ENCODE data around the gene NOL3. TPM values are rescaled to one million over a fixed set of nuclear protein-coding genes. Genes with fewer than 3 reads are reported as not detected.
A peak's percentile ranks its signal among the peaks of the same experiment; 100 is the strongest.

NOL3 gene
- total and polyA plus RNA-seq, 2 of the 13 experiments (the other 11 are each of a cell fraction or from before 2014, with no cell fraction given): 5.7 to 20.5 TPM

DNA sequence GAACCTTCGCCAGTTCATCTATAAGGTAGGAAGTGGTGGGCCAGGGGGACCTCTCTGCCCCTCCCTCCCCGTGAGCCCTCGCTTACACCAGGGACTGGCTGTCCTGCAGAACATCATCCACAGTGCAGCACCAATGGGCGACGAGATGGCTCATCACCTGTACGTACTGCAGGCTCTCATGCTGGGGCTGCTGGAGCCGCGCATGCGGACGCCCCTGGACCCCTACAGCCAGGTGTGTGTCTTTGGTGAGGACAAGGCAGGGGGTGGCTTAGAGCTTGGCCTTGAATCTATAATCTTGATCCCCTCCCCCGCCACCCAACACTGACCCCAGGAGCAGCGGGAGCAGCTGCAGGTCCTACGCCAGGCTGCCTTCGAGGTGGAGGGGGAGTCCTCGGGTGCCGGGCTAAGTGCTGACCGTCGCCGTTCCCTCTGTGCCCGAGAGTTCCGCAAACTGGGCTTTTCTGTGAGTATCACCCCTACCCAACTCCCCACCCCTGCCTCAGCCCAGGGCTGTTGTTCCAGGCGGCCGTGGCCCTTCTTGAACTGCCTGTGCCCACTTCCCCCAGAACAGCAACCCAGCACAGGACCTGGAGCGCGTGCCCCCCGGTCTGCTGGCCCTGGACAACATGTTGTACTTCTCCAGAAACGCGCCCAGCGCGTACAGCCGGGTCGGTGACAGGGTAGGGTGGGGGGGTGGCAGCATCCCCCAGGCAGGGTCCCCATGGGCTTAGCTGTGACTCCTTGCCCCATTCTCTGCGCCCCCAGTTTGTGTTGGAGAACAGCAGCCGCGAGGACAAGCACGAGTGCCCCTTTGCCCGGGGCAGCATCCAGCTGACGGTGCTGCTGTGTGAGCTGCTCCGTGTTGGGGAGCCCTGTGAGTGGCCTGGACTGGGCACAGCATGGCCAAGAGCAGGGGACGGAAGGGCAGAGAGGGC, 31.3 kb downstream of the NOL3 start:
- 96% methylated on average over 32 of the region's 40 CpGs for WGBS (ENCODE audit: low lambda C conversion rate)
- DNase-seq (ENCODE audit: low spot score) (no peak), ATAC-seq (no peak), FAIRE-seq (no peak)
- Histone ChIP-seq H3K27me3 (ENCODE audit: control insufficient read depth in 1 of 2, insufficient read depth in 2 of 2, low read length in 2 of 2) (no peaks in the 10 kb centered on the region), H3K9me3 (ENCODE audit: low read length) (no peaks in the 10 kb centered on the region), H3K4me3 (replicated peaks in 1 of 3; ENCODE audit: insufficient read depth in 1 of 3, low read depth in 2 of 3, low read length in 3 of 3) (no peak overlapping the region), H3K79me2 (ENCODE audit: insufficient read depth, low read length) (no peaks in the 10 kb centered on the region), H3K27ac (ENCODE audit: extremely low read length, insufficient read depth, low read length) (no peak overlapping the region), H3K4me2 (ENCODE audit: low read depth, low read length) (no peak overlapping the region), H3K36me3 (replicated peaks in 1 of 2; ENCODE audit: control insufficient read depth in 1 of 2, insufficient read depth in 2 of 2, low read length in 2 of 2) (peaks cover 39 to 51% of the 10 kb centered on the region in 2 experiments), H3K9ac (ENCODE audit: insufficient read depth, low read depth, low read length) (no peak overlapping the region), H2AFZ (ENCODE audit: low read length) (no peak overlapping the region), H3K4me1 (ENCODE audit: insufficient read depth, low read length) (peaks cover 17% of the 10 kb centered on the region), H4K20me1 (ENCODE audit: insufficient read depth, low read length) (no peaks in the 10 kb centered on the region)
- in situ Hi-C loops (cut with HindIII; ENCODE audit: extremely low pct_ligation_motif_present, low pct_unique_long_range_greater_than_20kb): no loop called here
- CTCF ChIA-PET (ENCODE audit: low intra/inter-chr PET ratio, low total read pairs): no interaction called here
- intact Hi-C loops (cut with micrococcal nuclease; ENCODE audit: unreplicated experiment): no loop called here
- no peak for TF ChIP-seq ZNF572 (CRISPR knock-in tag; IDR thresholded peaks at IDR 0.05)
- no peak for TF ChIP-seq MTA3 (CRISPR knock-in tag; IDR thresholded peaks at IDR 0.05)
- TF ChIP-seq GATA4 (IDR thresholded peaks at IDR 0.05; ENCODE audit: borderline replicate concordance, low read depth): no peak
- TF ChIP-seq, protein P1, sequence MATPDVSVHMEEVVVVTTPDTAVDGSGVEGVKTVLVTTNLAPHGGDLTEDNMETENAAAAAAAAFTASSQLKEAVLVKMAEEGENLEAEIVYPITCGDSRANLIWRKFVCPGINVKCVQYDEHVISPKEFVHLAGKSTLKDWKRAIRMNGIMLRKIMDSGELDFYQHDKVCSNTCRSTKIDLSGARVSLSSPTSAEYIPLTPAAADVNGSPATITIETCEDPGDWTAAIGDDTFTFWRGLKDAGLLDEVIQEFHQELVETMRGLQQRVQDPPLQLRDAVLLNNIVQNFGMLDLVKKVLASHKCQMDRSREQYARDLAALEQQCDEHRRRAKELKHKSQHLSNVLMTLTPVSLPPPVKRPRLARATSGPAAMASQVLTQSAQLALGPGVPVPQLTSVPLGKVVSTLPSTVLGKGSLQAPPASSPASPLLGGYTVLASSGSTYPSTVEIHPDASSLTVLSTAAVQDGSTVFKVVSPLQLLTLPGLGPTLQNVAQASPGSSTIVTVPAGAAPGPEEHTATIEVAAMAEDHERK (CRISPR knock-in tag; IDR thresholded peaks at IDR 0.05; ENCODE audit: low read depth): no peak
- TF ChIP-seq POLR2A (IDR thresholded peaks at IDR 0.05; ENCODE audit: insufficient read depth in 1 of 2, low read depth in 2 of 2, low read length in 2 of 2): 0 out of 4 replicates have a peak, but pooled peaks of 1 of the 2 experiments have one; percentile 3
- TF ChIP-seq AGO2 (optimal IDR thresholded peaks at IDR 0.05; ENCODE audit: low read depth, low read length): peak; percentile 68
- TF ChIP-seq GFI1 (CRISPR knock-in tag; IDR thresholded peaks at IDR 0.05; ENCODE audit: borderline replicate concordance): no peak
- BruUV-seq (replicated peaks): no TSS peak
- POLR2A ChIA-PET: interaction anchor here (0.7 to 1.2 kb wide), 5 partner anchors 9 to 44 kb away, joined by 3 to 4 read pairs (median 3); partner anchors contain the start of genes E2F4 and TMEM208
